Liver (tissue), 10 donors: Measurements from ENCODE around the gene ITIH1. TPM values are rescaled to one million over a fixed set of nuclear protein-coding genes. Genes with fewer than 3 reads are reported as not detected.

ENCODE experiments used
- DNase-seq: peaks from one replicate; pipeline ENCODE4 v3.0.0-alpha.2; 2017; ENCODE audit warnings: low spot score
- H3K27ac ChIP-seq, 2 donors: one replicate each; pipeline ENCODE4 v1.7.0; 2013; ENCODE audit warnings: inconsistent platforms in 2 of 2, low read length in 2 of 2, control low read depth in 1 of 2, low read depth in 1 of 2, mild to moderate bottlenecking in 1 of 2
- H3K27me3 ChIP-seq, 4 donors: one replicate each; pipeline versions ENCODE4 v1.6.1 to v1.7.0; 2013; ENCODE audit warnings: low read length in 3 of 4, inconsistent platforms in 1 of 4, mild to moderate bottlenecking in 1 of 4, moderate library complexity in 1 of 4; ENCODE audit not compliant: control insufficient read depth in 4 of 4, insufficient read depth in 4 of 4
- H3K36me3 ChIP-seq, 4 donors: one replicate each; pipeline versions ENCODE4 v1.6.1 to v1.7.0; 2013; ENCODE audit warnings: low read length in 3 of 4, mild to moderate bottlenecking in 3 of 4, low read depth in 1 of 4, moderate library complexity in 1 of 4; ENCODE audit not compliant: control insufficient read depth in 4 of 4, insufficient read depth in 3 of 4
- H3K4me1 ChIP-seq, 4 donors: one replicate each; pipeline versions ENCODE4 v1.6.1 to v1.7.0; 2013; ENCODE audit warnings: low read length in 3 of 4, mild to moderate bottlenecking in 3 of 4, moderate library complexity in 1 of 4; ENCODE audit not compliant: control insufficient read depth in 4 of 4, insufficient read depth in 4 of 4
- H3K4me3 ChIP-seq, 3 donors: one replicate each; pipeline versions ENCODE4 v1.6.1 to v1.7.0; 2013; ENCODE audit warnings: low read length in 3 of 3, control low read depth in 1 of 3, low read depth in 1 of 3, mild to moderate bottlenecking in 1 of 3
- H3K9ac ChIP-seq, 2 donors: one replicate each; pipeline ENCODE4 v1.7.0; 2013; ENCODE audit warnings: low read length in 2 of 2, mild to moderate bottlenecking in 2 of 2, moderate library complexity in 2 of 2, control low read depth in 1 of 2, low read depth in 1 of 2
- H3K9me3 ChIP-seq, 4 donors: one replicate each; pipeline versions ENCODE4 v1.6.1 to v1.7.0; 2013; ENCODE audit warnings: low read length in 3 of 4; ENCODE audit not compliant: control insufficient read depth in 4 of 4
- HNF4A ChIP-seq, 2 donors: conservative IDR thresholded peaks; 2 replicates each; pipeline ENCODE4 v1.6.1; 2016; ENCODE audit warnings: antibody characterized with exemption in 2 of 2, mild to moderate bottlenecking in 2 of 2
- JUND ChIP-seq, 2 donors: IDR thresholded peaks; 2 replicates each; pipeline ENCODE4 v1.6.1; 2016; ENCODE audit warnings: antibody characterized with exemption in 2 of 2
- YY1 ChIP-seq: IDR thresholded peaks from 2 replicates; pipeline ENCODE4 v1.6.1; 2016; ENCODE audit warnings: antibody characterized with exemption, mild to moderate bottlenecking
- WGBS: extraction: QIAGEN DNeasy Blood & Tissue Kit; methylation state at CpG from one replicate; pipeline ENCODE4 v1.1.7; 2013; 5-methylcytosine and 5-hydroxymethylcytosine counted together
- polyA plus RNA-seq, 2 donors: library from polyadenylated mRNA; stranded (reverse) in 1 of 2; unstranded in 1 of 2; fragments of 200-250 nt in 1 of 2; fragments of >200 nt in 1 of 2; fragmentation: Nextera tagmentation in 1 of 2; extraction: Ambion mirVana in 1 of 2; gene quantifications; one replicate each; pipeline versions ENCODE4 v1.2.1 to v1.2.3, GENCODE V29; 2013 to 2015
- small RNA-seq: library from RNA; depleted of rRNA; stranded (forward); fragments of <200 nt; gene quantifications from one replicate; pipeline ENCODE3, GENCODE V24; 2014
- total RNA-seq, 2 donors: library from RNA; depleted of rRNA; stranded (reverse); fragments of >200 nt; gene quantifications; one replicate each; pipeline ENCODE4 v1.2.3, GENCODE V29; 2014
- donor health status: healthy.
- donor health status: healthy.
- donor health status: healthy.
- donor health status: healthy.
- donor health status: healthy.

ITIH1 gene
- total and polyA plus RNA-seq, 4 donors = 1,022 to 1,400 (median 1,242) TPM

GRCh38 chr3:52841211-52841980, 64.0 kb downstream of the ITIH1 start:
- Histone ChIP-seq H3K27me3 (no peaks in the 10 kb centered on the region), H3K36me3 (peaks cover 0 to 3% (median 2%) of the 10 kb centered on the region in 4 donors), H3K9me3 (no peaks in the 10 kb centered on the region), H3K4me1 (peaks cover 5 to 51% (median 33%) of the 10 kb centered on the region in 4 donors), H3K4me3 (no peak overlapping the region), H3K9ac (no peak overlapping the region), H3K27ac (peak overlapping the region; percentile 91 to 97)
- WGBS = 95% methylated on average over 12 of the region's 12 CpGs
- no peak for TF ChIP-seq YY1
- TF ChIP-seq HNF4A (conservative IDR thresholded peaks at IDR 0.05) = peak in 1 of 2 donors; percentile 43
- no peak for TF ChIP-seq JUND (IDR thresholded peaks at IDR 0.05)
- DNase-seq = no peak

Small RNA genes within 50 kb of the gene (small RNA-seq; reads per million reads assigned to genes)
- not detected for gene AC006254.2
- not detected for gene MUSTN1

Other genes starting within 250 kb of the ITIH1 start
- 10 to 100 TPM in 1 of 2 donors, 1 to 10 TPM in 1; 2.8 to 20.9 TPM for gene NT5DC2, start 243.7 kb upstream of the ITIH1 start, total RNA-seq
- 1 to 10 TPM; 3.0 to 3.2 TPM for gene NT5DC2, start 243.7 kb upstream of the ITIH1 start, polyA plus RNA-seq
- 1 to 10 TPM; 3.3 to 8.5 TPM for gene UQCC5, start 241.0 kb upstream of the ITIH1 start, total RNA-seq
- 10 to 100 TPM in 1 of 2 donors, 1 to 10 TPM in 1; 5.1 to 39.9 TPM for gene UQCC5, start 241.0 kb upstream of the ITIH1 start, polyA plus RNA-seq
- gene PBRM1, start 91.7 kb upstream of the ITIH1 start, total RNA-seq = 10 to 100 TPM; 57.7 to 65.7 TPM
- 10 to 100 TPM in 1 of 2 donors, 1 to 10 TPM in 1; 7.1 to 19.7 TPM for gene PBRM1, start 91.7 kb upstream of the ITIH1 start, polyA plus RNA-seq
- gene GNL3, start 91.6 kb upstream of the ITIH1 start, total RNA-seq = 10 to 100 TPM; 26.5 to 82.2 TPM
- 10 to 100 TPM; 38.5 to 45.1 TPM for gene GNL3, start 91.6 kb upstream of the ITIH1 start, polyA plus RNA-seq
- 10 to 100 TPM; 33.3 to 77.9 TPM for gene GLT8D1, start 71.8 kb upstream of the ITIH1 start, total RNA-seq
- 10 to 100 TPM; 53.2 to 60.3 TPM for gene GLT8D1, start 71.8 kb upstream of the ITIH1 start, polyA plus RNA-seq
- 10 to 100 TPM; 42.3 to 65.9 TPM for gene SPCS1, start 71.5 kb upstream of the ITIH1 start, total RNA-seq
- gene SPCS1, start 71.5 kb upstream of the ITIH1 start, polyA plus RNA-seq = 100 to 1,000 TPM; 161 to 227 TPM
- 10 to 100 TPM; 24.0 to 28.7 TPM for gene NEK4, start 6.7 kb upstream of the ITIH1 start, total RNA-seq
- 1 to 10 TPM; 5.4 to 6.8 TPM for gene NEK4, start 6.7 kb upstream of the ITIH1 start, polyA plus RNA-seq
- gene ITIH3, start 17.2 kb downstream of the ITIH1 start, total RNA-seq = 1,000 to 10,000 TPM in 1 of 2 donors, 100 to 1,000 TPM in 1; 507 to 1,075 TPM
- 1,000 to 10,000 TPM in 1 of 2 donors, 100 to 1,000 TPM in 1; 743 to 1,326 TPM for gene ITIH3, start 17.2 kb downstream of the ITIH1 start, polyA plus RNA-seq
- 1,000 to 10,000 TPM in 1 of 2 donors, 100 to 1,000 TPM in 1; 447 to 2,000 TPM for gene ITIH4, start 53.1 kb downstream of the ITIH1 start, total RNA-seq
- gene ITIH4, start 53.1 kb downstream of the ITIH1 start, polyA plus RNA-seq = 1,000 to 10,000 TPM; 2,821 to 3,354 TPM
- 10 to 100 TPM in 1 of 2 donors, under 1 TPM in 1; 0.25 to 12.1 TPM for gene MUSTN1, start 57.4 kb downstream of the ITIH1 start, total RNA-seq
- gene MUSTN1, start 57.4 kb downstream of the ITIH1 start, polyA plus RNA-seq = 1 to 10 TPM; 1.8 to 6.1 TPM
- gene STIMATE, start 119.9 kb downstream of the ITIH1 start, total RNA-seq = 10 to 100 TPM; 14.0 to 24.4 TPM
- gene STIMATE, start 119.9 kb downstream of the ITIH1 start, polyA plus RNA-seq = 10 to 100 TPM; 18.6 to 23.1 TPM